ENCODE data around the gene C20orf202. TPM values are rescaled to one million over a fixed set of nuclear protein-coding genes. Genes with fewer than 3 reads are reported as not detected.

C20orf202 gene
- total RNA-seq, 1 donor from 2014 or later: not detected

DNA sequence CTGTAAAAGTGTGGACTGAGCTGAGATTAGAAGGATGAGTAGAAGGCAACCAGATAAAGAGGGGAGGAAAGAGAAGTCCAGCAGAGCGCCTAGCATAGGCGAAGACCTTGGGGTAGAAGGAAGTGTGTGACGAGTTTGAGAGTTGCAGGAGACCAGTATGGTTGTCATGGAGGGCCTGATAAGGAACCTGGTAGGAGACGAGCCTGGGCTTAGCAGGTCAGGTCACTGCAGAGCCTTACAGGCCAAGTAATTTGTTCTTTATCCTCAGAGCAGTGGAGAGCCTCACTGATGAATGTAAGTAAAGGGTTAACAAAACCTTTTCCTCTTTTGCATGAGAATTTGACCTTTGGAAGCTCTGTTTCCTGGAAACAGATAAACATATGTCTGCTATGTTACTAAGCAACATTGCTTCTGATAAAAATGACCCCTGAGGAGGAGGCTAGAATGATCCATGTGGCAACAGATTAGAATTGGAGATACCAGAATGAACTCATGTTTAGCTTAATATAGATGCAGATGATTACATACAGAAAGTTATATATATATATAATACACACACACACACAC is 15.6 kb upstream of the C20orf202 start:
- intact Hi-C loops (cut with DNase I): no loop called here
- no peak overlapping the region for H3K4me3 ChIP-seq
- H3K27ac ChIP-seq: no peak overlapping the region
- peaks cover 7% of the 10 kb centered on the region for H3K27me3 ChIP-seq
- DNase-seq (ENCODE audit: low spot score in 2 of 2): no peak
- peaks cover 4% of the 10 kb centered on the region in 2 donors for H3K4me1 ChIP-seq
- no peaks in the 10 kb centered on the region for H3K36me3 ChIP-seq
- TF ChIP-seq, protein P1, sequence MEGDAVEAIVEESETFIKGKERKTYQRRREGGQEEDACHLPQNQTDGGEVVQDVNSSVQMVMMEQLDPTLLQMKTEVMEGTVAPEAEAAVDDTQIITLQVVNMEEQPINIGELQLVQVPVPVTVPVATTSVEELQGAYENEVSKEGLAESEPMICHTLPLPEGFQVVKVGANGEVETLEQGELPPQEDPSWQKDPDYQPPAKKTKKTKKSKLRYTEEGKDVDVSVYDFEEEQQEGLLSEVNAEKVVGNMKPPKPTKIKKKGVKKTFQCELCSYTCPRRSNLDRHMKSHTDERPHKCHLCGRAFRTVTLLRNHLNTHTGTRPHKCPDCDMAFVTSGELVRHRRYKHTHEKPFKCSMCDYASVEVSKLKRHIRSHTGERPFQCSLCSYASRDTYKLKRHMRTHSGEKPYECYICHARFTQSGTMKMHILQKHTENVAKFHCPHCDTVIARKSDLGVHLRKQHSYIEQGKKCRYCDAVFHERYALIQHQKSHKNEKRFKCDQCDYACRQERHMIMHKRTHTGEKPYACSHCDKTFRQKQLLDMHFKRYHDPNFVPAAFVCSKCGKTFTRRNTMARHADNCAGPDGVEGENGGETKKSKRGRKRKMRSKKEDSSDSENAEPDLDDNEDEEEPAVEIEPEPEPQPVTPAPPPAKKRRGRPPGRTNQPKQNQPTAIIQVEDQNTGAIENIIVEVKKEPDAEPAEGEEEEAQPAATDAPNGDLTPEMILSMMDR (IDR thresholded peaks at IDR 0.05): no peak
- no peaks in the 10 kb centered on the region for H3K9me3 ChIP-seq

DNA sequence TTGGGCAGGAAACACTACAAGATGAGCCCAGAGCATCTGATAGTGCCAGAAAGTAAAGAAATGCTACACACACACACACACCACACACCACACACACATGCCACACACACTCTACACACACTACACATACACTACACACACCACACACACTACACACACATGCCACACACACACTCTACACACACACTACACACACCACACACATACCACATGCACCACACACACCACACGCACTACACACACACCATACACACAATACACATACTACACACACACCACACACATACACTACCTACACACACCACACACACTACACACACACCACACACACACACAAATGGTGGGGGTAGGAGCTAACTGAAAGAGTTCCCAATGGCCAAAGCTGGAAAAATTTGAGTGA is 14.9 kb upstream of the C20orf202 start:
- Histone ChIP-seq H3K4me3 (no peak overlapping the region), H3K36me3 (no peaks in the 10 kb centered on the region), H3K4me1 (peaks cover 4% of the 10 kb centered on the region in 2 donors), H3K9me3 (no peaks in the 10 kb centered on the region), H3K27ac (no peak overlapping the region), H3K27me3 (peaks cover 7% of the 10 kb centered on the region)
- DNase-seq (ENCODE audit: low spot score in 2 of 2): no peak
- TF ChIP-seq, protein P1 (IDR thresholded peaks at IDR 0.05): no peak
- intact Hi-C loops (cut with DNase I): no loop called here

DNA sequence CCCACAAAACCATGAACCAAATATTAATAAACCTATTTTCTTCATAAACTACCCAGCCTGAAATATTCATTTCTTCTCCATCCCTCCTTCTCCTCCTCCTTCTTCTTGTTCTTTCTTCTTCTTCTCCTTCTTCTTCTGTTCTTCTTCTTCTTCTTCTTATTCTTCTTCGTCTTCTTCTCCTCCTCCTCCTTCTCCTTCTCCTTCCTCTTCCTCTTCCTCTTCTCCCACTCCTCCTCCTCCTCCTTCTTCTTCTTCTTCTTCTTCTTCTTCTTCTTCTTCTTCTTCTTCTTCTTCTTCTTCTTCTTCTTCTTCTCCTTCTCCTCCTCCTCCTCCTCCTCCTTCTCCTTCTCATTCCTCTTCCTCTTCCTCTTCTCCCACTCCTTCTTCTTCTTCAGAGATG is 13.4 kb upstream of the C20orf202 start:
- no peak overlapping the region for H3K27ac ChIP-seq
- H3K27me3 ChIP-seq: peaks cover 3% of the 10 kb centered on the region
- no peak overlapping the region for H3K4me3 ChIP-seq
- H3K4me1 ChIP-seq: peaks cover 2 to 3% of the 10 kb centered on the region in 2 donors
- DNase-seq (ENCODE audit: low spot score in 2 of 2): no peak
- no peaks in the 10 kb centered on the region for H3K36me3 ChIP-seq
- intact Hi-C loops (cut with DNase I): no loop called here
- TF ChIP-seq, protein P1 (IDR thresholded peaks at IDR 0.05): no peak
- H3K9me3 ChIP-seq: no peaks in the 10 kb centered on the region

DNA sequence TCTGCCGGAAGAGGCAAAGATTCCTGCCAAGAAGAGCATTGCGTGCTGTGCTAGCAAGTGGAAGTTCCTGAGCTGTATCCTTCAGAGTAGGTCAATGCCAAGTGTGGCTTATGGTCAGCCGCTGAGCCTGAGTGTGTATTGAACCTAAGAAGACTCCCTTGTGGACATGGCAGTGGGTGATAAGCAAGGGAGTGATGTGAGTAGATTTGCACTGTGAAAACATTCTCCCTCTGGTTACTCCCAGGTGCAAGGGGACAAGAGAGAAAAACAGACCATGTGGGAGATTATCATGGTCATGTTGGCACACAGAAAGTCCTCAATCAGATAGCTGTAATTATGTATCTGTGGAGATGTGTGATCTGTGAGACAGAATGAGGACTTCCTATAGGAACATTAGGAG is 12.4 kb upstream of the C20orf202 start:
- no peaks in the 10 kb centered on the region for H3K9me3 ChIP-seq
- H3K27ac ChIP-seq: no peak overlapping the region
- no peak overlapping the region for H3K4me3 ChIP-seq
- intact Hi-C loops (cut with DNase I): no loop called here
- no peaks in the 10 kb centered on the region for H3K27me3 ChIP-seq
- H3K4me1 ChIP-seq: no peaks in the 10 kb centered on the region
- H3K36me3 ChIP-seq: no peaks in the 10 kb centered on the region
- TF ChIP-seq, protein P1 (IDR thresholded peaks at IDR 0.05): no peak
- no peak for DNase-seq (ENCODE audit: low spot score in 2 of 2)

DNA sequence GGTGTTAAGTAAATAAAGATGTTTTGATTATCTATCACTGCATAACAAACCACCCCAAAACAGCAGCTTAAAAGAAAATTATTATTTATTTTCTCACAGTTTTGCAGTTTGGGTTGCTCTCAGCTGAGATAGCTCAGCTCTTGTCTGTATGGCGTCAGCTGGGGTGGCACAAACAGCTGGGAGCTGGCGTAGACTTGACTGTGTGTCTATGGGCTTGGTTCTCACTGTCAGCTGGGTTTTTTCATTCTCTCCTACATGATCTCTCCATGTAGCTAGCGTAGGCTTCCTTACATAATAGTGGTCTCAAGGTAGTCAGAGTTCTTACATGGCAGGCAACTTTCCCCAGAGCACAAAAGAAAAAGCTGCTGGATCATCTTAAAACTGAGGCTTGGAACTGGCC is 12.0 kb upstream of the C20orf202 start:
- Histone ChIP-seq H3K36me3 (no peaks in the 10 kb centered on the region), H3K4me1 (no peaks in the 10 kb centered on the region), H3K27ac (no peak overlapping the region), H3K27me3 (no peaks in the 10 kb centered on the region), H3K9me3 (no peaks in the 10 kb centered on the region), H3K4me3 (no peak overlapping the region)
- DNase-seq (ENCODE audit: low spot score in 2 of 2): no peak
- intact Hi-C loops (cut with DNase I): no loop called here
- TF ChIP-seq, protein P1 (IDR thresholded peaks at IDR 0.05): no peak

DNA sequence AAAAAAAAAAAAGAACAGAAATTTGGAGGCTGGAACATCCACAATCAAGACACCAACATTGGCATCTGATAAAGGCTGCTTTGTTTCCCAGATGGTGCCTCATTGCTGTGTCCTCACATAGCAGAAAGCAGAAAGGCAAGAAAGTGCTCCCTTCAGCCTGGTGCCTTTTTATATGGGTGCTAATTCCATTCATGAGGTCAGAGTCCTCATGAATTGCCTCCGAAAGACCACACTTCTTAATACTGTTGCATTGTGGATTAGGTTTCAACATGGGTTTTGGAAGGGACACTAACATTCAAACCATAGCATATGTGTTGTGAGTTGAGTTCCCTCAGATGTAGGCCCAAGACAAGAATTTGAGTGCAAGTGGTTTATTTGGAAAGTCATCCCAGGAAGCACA is 8.0 kb upstream of the C20orf202 start:
- H3K4me3 ChIP-seq: no peak overlapping the region
- no peaks in the 10 kb centered on the region for H3K4me1 ChIP-seq
- H3K27ac ChIP-seq: no peak overlapping the region
- no peaks in the 10 kb centered on the region for H3K27me3 ChIP-seq
- H3K9me3 ChIP-seq: no peaks in the 10 kb centered on the region
- no peaks in the 10 kb centered on the region for H3K36me3 ChIP-seq
- TF ChIP-seq, protein P1 (IDR thresholded peaks at IDR 0.05): no peak
- intact Hi-C loops (cut with DNase I): no loop called here
- DNase-seq (ENCODE audit: low spot score in 2 of 2): no peak

All from ascending aorta (tissue), 2 donors.